AG04450 (cell line): ENCODE measurements around the gene CACNA2D2. TPM values are rescaled to one million over a fixed set of nuclear protein-coding genes. Genes with fewer than 3 reads are reported as not detected.

ENCODE experiments used
- CTCF ChIA-PET: fragments of 300-600, 350-600 bp; formaldehyde crosslinking; extraction: SDS; loops from one replicate; lab custom pipeline; 2022; ENCODE audit warnings: antibody characterized with exemption, inconsistent platforms; lab: Charles Lee
- POLR2A ChIA-PET: fragments of 350-600 bp; formaldehyde crosslinking; extraction: SDS; loops from one replicate; lab custom pipeline; 2021; ENCODE audit warnings: antibody characterized with exemption, inconsistent platforms; lab: Yijun Ruan, JAX
- DNase-seq: peaks from one replicate; pipeline ENCODE4 v3.0.0-alpha.2; 2011; ENCODE audit warnings: low read depth, low spot score
- H3K27ac ChIP-seq: one replicate; pipeline ENCODE4 v1.5.1; 2012; ENCODE audit warnings: low read depth, low read length, control low read depth
- H3K27me3 ChIP-seq: one replicate; pipeline ENCODE4 v1.6.0; 2012; ENCODE audit warnings: low read length; ENCODE audit not compliant: control insufficient read depth, insufficient read depth
- H3K4me3 ChIP-seq: 2 replicates; pipeline ENCODE4 v1.5.1; 2011; ENCODE audit warnings: mild to moderate bottlenecking, low read depth, low read length, control low read depth
- H3K9me3 ChIP-seq: 2 replicates; pipeline ENCODE4 v1.5.1; 2012; ENCODE audit warnings: low read length; ENCODE audit not compliant: control insufficient read depth, insufficient read depth
- polyA plus RNA-seq: library from polyadenylated mRNA; depleted of rRNA; stranded (reverse); fragments of >200 nt; gene quantifications from 2 replicates; pipeline ENCODE4 v1.2.3, GENCODE V29; 2011
- TF ChIP-seq, protein P1 (sequence below): IDR thresholded peaks from 2 replicates; pipeline ENCODE4 v1.5.1; 2011; ENCODE audit warnings: low read depth, low read length, control low read depth, inconsistent platforms

Gene CACNA2D2
- polyA plus RNA-seq, 1 experiment, result 0.09 TPM

DNA sequence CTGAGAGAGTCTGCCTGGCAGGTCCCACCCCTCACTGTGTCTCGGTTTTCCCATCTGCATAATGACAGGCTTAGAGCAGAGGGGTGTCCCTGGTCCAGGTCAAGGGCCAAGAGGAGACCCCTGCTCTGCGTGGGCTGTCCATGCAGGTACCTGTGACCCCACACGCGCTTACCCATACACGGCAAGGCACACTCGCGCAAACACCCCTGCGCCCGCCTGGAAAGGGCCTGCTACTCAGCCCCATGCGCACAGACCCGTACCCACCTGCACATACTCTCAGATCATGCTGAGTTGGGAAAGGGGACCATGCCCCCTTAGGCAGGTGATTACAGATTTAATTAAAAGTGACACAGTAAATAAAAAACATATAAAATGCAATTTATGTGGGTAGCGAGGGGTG lies 120.7 kb downstream of the CACNA2D2 start:
- Histone ChIP-seq H3K9me3 (no peaks in the 10 kb centered on the region; the same call in 1 of the 2 replicates), H3K27ac (no peak overlapping the region), H3K4me3 (no peak overlapping the region), H3K27me3 (peaks cover 28% of the 10 kb centered on the region)
- TF ChIP-seq, protein P1, sequence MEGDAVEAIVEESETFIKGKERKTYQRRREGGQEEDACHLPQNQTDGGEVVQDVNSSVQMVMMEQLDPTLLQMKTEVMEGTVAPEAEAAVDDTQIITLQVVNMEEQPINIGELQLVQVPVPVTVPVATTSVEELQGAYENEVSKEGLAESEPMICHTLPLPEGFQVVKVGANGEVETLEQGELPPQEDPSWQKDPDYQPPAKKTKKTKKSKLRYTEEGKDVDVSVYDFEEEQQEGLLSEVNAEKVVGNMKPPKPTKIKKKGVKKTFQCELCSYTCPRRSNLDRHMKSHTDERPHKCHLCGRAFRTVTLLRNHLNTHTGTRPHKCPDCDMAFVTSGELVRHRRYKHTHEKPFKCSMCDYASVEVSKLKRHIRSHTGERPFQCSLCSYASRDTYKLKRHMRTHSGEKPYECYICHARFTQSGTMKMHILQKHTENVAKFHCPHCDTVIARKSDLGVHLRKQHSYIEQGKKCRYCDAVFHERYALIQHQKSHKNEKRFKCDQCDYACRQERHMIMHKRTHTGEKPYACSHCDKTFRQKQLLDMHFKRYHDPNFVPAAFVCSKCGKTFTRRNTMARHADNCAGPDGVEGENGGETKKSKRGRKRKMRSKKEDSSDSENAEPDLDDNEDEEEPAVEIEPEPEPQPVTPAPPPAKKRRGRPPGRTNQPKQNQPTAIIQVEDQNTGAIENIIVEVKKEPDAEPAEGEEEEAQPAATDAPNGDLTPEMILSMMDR, result no peak
- POLR2A ChIA-PET, result no interaction called here
- CTCF ChIA-PET, result no interaction called here
- no peak for DNase-seq

DNA sequence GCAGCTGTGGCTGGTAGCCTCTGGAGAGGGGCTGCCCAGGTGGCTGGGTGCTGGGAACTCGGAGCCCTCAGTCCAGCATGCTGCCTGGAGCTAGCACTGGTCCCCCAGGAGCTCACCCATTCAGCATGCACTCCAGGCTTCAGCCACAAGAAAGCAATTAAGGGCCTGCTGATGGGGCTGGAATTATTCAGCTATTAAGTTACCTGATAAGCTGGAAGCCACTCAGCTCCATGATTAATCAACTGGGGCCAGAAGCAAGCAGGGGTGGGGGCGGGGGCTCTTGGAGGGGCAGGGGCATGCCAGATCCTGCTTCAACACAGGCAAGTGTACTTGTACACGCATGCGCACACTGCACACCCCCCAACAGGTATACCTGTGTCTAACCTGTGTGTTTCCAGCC lies 122.1 kb downstream of the CACNA2D2 start:
- CTCF ChIA-PET, result no interaction called here
- H3K4me3 ChIP-seq, result no peak overlapping the region
- H3K9me3 ChIP-seq, result no peaks in the 10 kb centered on the region; the same call in 1 of the 2 replicates
- TF ChIP-seq, protein P1, result no peak
- no peak for DNase-seq
- POLR2A ChIA-PET, result no interaction called here
- H3K27ac ChIP-seq, result no peak overlapping the region
- peaks cover 27% of the 10 kb centered on the region for H3K27me3 ChIP-seq

DNA sequence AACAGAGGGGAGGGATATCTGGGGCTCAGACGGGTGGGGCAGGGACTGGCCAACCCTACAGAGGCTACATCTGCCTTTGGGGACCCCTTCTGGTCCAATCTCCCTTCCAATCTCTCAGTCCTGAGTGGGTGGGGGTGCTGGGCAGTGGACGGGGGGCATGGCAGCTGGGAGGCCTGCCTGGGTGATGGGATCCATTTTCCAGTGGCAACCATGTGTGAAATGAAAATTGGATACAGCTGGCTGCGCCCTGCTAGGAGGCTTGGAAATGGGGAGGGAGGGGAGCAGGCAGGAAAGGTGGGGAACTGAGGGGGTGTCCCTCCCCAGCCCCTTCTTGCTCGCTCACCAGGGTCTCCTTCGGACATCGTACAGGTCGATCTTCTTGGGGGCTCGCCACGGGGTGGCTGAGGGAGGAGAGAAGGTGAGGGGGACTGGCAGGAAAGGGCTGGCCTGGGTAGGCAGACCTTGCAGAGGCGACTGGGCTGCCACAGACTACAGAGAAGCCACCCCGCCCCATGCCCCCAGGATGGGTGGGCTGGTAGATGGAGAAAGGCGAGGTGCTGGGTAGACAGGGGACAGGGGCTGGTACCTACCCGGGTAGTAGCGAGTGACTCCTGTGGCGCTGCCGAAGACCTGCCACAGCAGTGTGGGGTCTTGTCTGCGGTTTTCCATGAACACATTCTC lies 122.9 kb downstream of the CACNA2D2 start:
- DNase-seq, result no peak
- TF ChIP-seq, protein P1, result no peak
- CTCF ChIA-PET, result no interaction called here

DNA sequence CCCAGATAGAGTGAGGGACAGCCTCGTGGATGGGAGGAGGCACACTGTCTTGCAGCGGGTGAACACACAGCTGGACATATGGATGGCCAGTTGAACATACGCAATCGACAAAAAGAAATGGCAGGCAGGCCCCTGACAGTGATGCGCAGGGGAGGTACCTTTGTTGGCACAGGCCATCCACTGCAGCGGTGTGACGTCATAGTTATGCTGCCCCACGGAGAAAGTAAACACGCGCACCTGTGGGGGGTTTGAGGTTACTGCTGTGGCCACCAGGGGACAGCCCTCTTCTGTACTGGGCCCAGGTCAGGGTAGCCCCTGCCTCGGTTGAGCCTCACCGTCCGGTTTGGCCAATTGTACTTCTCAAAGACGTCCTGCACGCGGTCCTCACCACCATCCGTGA lies 124.7 kb downstream of the CACNA2D2 start:
- Histone ChIP-seq H3K9me3 (no peaks in the 10 kb centered on the region; the same call in 1 of the 2 replicates), H3K4me3 (no peak overlapping the region), H3K27me3 (peaks cover 29% of the 10 kb centered on the region), H3K27ac (no peak overlapping the region)
- no peak for DNase-seq
- POLR2A ChIA-PET, result no interaction called here
- TF ChIP-seq, protein P1, result no peak
- CTCF ChIA-PET, result no interaction called here

More for the DNA sequence above, 122.9 kb downstream of the CACNA2D2 start:
- POLR2A ChIA-PET, result no interaction called here
- Histone ChIP-seq H3K9me3 (no peaks in the 10 kb centered on the region; the same call in 1 of the 2 replicates), H3K4me3 (no peak overlapping the region), H3K27me3 (peaks cover 27% of the 10 kb centered on the region), H3K27ac (no peak overlapping the region)

DNA sequence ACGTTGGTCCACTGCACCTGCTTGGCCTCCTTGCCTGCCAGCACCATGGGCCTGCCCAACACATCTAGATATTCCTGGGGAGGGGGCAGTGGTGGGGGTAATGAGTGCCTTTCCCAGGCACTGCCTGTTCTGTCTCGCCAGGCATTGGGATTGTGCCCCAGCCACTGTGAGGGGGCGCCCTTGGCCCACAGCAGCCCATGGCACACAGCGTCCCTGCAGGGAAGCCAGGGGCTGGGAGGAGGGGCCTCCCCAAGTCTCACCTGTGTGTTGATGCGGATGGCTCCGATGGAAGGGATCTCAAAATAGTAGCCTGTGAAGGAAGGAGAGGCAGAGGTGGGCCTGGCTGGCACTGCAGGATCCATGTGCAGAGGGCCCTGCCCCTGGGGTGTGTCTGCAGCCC lies 125.4 kb downstream of the CACNA2D2 start:
- Histone ChIP-seq H3K27ac (no peak overlapping the region), H3K27me3 (peaks cover 28% of the 10 kb centered on the region), H3K4me3 (no peak overlapping the region), H3K9me3 (no peaks in the 10 kb centered on the region; the same call in 1 of the 2 replicates)
- ChIA-PET POLR2A (no interaction called here), CTCF (no interaction called here)
- TF ChIP-seq, protein P1, result no peak
- DNase-seq, result no peak
